Esophagus squamous epithelium (tissue), 5 donors: ENCODE data around the gene PIP5K1B. TPM values are rescaled to one million over a fixed set of nuclear protein-coding genes. Genes with fewer than 3 reads are reported as not detected.

ENCODE experiments used
- DNase-seq: peaks from one replicate; lab custom pipeline; 2025; lab: John Stamatoyannopoulos, UW
- H3K27ac ChIP-seq, 4 donors: fragments of 200-600 bp; sonication (generic); one replicate each; pipeline ENCODE4 v1.5.1; 2016 to 2019; ENCODE audit warnings: mild to moderate bottlenecking in 1 of 4
- H3K27me3 ChIP-seq, 4 donors: fragments of 200-600 bp; sonication (generic); 1 replicate in 3 of 4; 2 replicates in 1 of 4; pipeline versions ENCODE4 v1.5.1 to v1.6.0; 2017 to 2021; ENCODE audit warnings: antibody characterized with exemption in 1 of 4
- H3K36me3 ChIP-seq, 3 donors: fragments of 200-600 bp; sonication (generic); one replicate each; pipeline ENCODE4 v1.5.1; 2016 to 2019
- H3K4me1 ChIP-seq, 3 donors: fragments of 200-600 bp; sonication (generic); one replicate each; pipeline ENCODE4 v1.5.1; 2017 to 2019
- H3K4me3 ChIP-seq, 4 donors: fragments of 200-600 bp; sonication (generic); 1 replicate in 3 of 4; 2 replicates in 1 of 4; pipeline ENCODE4 v1.5.1; 2016 to 2019; ENCODE audit warnings: mild to moderate bottlenecking in 2 of 4, moderate library complexity in 1 of 4
- H3K9me3 ChIP-seq, 3 donors: fragments of 200-600 bp; sonication (generic); one replicate each; pipeline ENCODE4 v1.5.1; 2016 to 2019
- POLR2A ChIP-seq, 4 donors: fragments of 450-650 bp; IDR thresholded peaks; one replicate each; pipeline ENCODE4 v1.6.1; 2017; ENCODE audit warnings: antibody characterized with exemption in 4 of 4, mild to moderate bottlenecking in 4 of 4, moderate library complexity in 3 of 4
- WGBS, 2 donors: methylation state at CpG; one replicate each; pipeline ENCODE4 v1.1.5; 2018; 5-methylcytosine and 5-hydroxymethylcytosine counted together
- intact Hi-C: fragments of 100-400 bp; cut with DNase I; formaldehyde crosslinking; loops from one replicate; pipeline ENCODE4 v1.15.0; 2022
- total RNA-seq, 4 donors: library from RNA; depleted of rRNA; stranded (reverse); fragments of >200 nt; gene quantifications; one replicate each; pipeline ENCODE4 v1.1.0, GENCODE V29; 2016
- TF ChIP-seq, protein P1 (sequence below), 6 experiments: fragments of 450-650 bp in 4 of 6; fragments of 200-600 bp in 2 of 6; sonication (generic) in 2 of 6; IDR thresholded peaks; one replicate each; pipeline ENCODE4 v1.5.1; 2016 to 2019; ENCODE audit warnings: antibody characterized with exemption in 6 of 6, mild to moderate bottlenecking in 4 of 6, moderate library complexity in 4 of 6
- donor health status: DM: yes; HTN: yes; CAD: no.

PIP5K1B gene
- total RNA-seq, 4 donors from 2014 or later, result 0.38 to 0.97 (median 0.56) TPM; not detected in 1

DNA sequence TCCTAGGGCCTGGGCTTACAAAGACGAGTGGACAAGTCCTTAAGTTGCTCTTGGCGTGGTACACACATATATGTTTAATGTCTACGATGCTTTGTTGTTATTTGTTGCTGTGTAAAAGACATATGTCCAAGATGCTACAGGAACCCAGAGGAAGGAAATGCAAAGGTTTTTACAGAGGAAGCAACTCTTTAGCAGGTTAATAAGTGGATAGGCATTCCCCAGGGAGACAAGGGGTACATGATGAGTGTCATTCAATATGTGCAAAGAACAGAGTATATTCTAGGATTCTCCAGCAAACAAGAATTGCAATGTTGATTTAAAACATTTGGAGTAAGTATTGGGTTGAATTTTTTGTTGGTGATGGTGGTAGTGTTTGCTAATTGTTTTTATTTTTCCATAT lies 92.1 kb downstream of the PIP5K1B start:
- no peak overlapping the region for H3K4me3 ChIP-seq
- no peaks in the 10 kb centered on the region for H3K27me3 ChIP-seq
- WGBS, 2 donors, result 80 to 84% methylated on average over 3 of the region's 3 CpGs
- intact Hi-C loops, result no loop called here
- H3K36me3 ChIP-seq, result no peaks in the 10 kb centered on the region
- no peak overlapping the region for H3K27ac ChIP-seq
- H3K4me1 ChIP-seq, result no peaks in the 10 kb centered on the region
- no peak for DNase-seq
- TF ChIP-seq, protein P1, sequence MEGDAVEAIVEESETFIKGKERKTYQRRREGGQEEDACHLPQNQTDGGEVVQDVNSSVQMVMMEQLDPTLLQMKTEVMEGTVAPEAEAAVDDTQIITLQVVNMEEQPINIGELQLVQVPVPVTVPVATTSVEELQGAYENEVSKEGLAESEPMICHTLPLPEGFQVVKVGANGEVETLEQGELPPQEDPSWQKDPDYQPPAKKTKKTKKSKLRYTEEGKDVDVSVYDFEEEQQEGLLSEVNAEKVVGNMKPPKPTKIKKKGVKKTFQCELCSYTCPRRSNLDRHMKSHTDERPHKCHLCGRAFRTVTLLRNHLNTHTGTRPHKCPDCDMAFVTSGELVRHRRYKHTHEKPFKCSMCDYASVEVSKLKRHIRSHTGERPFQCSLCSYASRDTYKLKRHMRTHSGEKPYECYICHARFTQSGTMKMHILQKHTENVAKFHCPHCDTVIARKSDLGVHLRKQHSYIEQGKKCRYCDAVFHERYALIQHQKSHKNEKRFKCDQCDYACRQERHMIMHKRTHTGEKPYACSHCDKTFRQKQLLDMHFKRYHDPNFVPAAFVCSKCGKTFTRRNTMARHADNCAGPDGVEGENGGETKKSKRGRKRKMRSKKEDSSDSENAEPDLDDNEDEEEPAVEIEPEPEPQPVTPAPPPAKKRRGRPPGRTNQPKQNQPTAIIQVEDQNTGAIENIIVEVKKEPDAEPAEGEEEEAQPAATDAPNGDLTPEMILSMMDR (IDR thresholded peaks at IDR 0.05), result no peak
- no peak for TF ChIP-seq POLR2A (IDR thresholded peaks at IDR 0.05)
- H3K9me3 ChIP-seq, result no peaks in the 10 kb centered on the region

- no peak for DNase-seq
- no peak overlapping the region for H3K4me3 ChIP-seq
- H3K27ac ChIP-seq, result no peak overlapping the region
- TF ChIP-seq POLR2A (IDR thresholded peaks at IDR 0.05), result no peak
- TF ChIP-seq, protein P1 (IDR thresholded peaks at IDR 0.05), result no peak
- 45 to 52% methylated on average over 1 of the region's 1 CpG for WGBS, 2 donors
- no peaks in the 10 kb centered on the region for H3K4me1 ChIP-seq
- intact Hi-C loops, result no loop called here
- H3K9me3 ChIP-seq, result no peaks in the 10 kb centered on the region
- H3K36me3 ChIP-seq, result no peaks in the 10 kb centered on the region
- H3K27me3 ChIP-seq, result peaks cover 0 to 6% (median 0%) of the 10 kb centered on the region in 4 donors
Measured at GRCh38 chr9:68798423-68798822, 93.4 kb downstream of the PIP5K1B start.

DNA sequence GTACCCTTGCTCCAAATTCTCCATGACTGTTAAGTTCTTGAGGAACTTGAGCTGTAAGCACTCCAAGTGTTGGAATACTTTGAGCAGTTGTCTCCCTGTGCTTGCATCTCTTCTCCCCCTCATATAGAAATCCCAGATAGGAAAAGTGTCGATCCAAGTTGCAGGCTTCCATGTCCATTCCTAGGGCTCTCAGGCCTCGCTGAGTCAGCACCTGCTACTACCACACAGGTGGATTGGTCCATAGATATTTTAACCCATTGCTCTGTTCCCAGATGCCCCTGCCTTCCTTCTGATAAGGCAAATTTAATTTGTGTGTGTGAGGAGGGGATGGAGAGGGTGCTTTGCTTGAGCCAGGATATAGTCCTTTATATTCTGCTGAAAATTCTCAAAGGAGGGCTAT lies 95.8 kb downstream of the PIP5K1B start:
- H3K36me3 ChIP-seq, result no peaks in the 10 kb centered on the region
- intact Hi-C loops, result no loop called here
- TF ChIP-seq, protein P1 (IDR thresholded peaks at IDR 0.05), result no peak
- TF ChIP-seq POLR2A (IDR thresholded peaks at IDR 0.05), result no peak
- peaks cover 0 to 5% (median 0%) of the 10 kb centered on the region in 3 donors for H3K4me1 ChIP-seq
- no peaks in the 10 kb centered on the region for H3K9me3 ChIP-seq
- 77 to 90% methylated on average over 2 of the region's 2 CpGs for WGBS, 2 donors
- peaks cover 0 to 28% (median 0%) of the 10 kb centered on the region in 4 donors for H3K27me3 ChIP-seq
- no peak overlapping the region for H3K4me3 ChIP-seq
- H3K27ac ChIP-seq, result no peak overlapping the region
- no peak for DNase-seq

GRCh38 chr9:68802525-68803015 lies 97.5 kb downstream of the PIP5K1B start:
- Histone ChIP-seq H3K4me3 (no peak overlapping the region), H3K9me3 (no peaks in the 10 kb centered on the region), H3K4me1 (peaks cover 0 to 11% (median 0%) of the 10 kb centered on the region in 3 donors), H3K27me3 (peaks cover 0 to 33% (median 0%) of the 10 kb centered on the region in 4 donors), H3K27ac (no peak overlapping the region), H3K36me3 (no peaks in the 10 kb centered on the region)
- 47 to 56% methylated on average over 6 of the region's 6 CpGs for WGBS, 2 donors
- DNase-seq, result no peak
- intact Hi-C loops, result no loop called here
- TF ChIP-seq, protein P1 (IDR thresholded peaks at IDR 0.05), result no peak
- no peak for TF ChIP-seq POLR2A (IDR thresholded peaks at IDR 0.05)

GRCh38 chr9:68804911-68805889 lies 100.2 kb downstream of the PIP5K1B start:
- H3K4me1 ChIP-seq, result peaks cover 0 to 11% (median 0%) of the 10 kb centered on the region in 3 donors
- no peak for DNase-seq
- WGBS, 2 donors, result 72 to 82% methylated on average over 11 of the region's 11 CpGs
- peaks cover 0 to 47% (median 0%) of the 10 kb centered on the region in 4 donors for H3K27me3 ChIP-seq
- intact Hi-C loops, result no loop called here
- TF ChIP-seq, protein P1 (IDR thresholded peaks at IDR 0.05), result no peak
- no peak for TF ChIP-seq POLR2A (IDR thresholded peaks at IDR 0.05)
- H3K4me3 ChIP-seq, result no peak overlapping the region
- no peaks in the 10 kb centered on the region for H3K36me3 ChIP-seq
- H3K9me3 ChIP-seq, result no peaks in the 10 kb centered on the region
- no peak overlapping the region for H3K27ac ChIP-seq
